ENCODE results near the gene PCP4L1.

- TF ChIP-seq, protein P1, sequence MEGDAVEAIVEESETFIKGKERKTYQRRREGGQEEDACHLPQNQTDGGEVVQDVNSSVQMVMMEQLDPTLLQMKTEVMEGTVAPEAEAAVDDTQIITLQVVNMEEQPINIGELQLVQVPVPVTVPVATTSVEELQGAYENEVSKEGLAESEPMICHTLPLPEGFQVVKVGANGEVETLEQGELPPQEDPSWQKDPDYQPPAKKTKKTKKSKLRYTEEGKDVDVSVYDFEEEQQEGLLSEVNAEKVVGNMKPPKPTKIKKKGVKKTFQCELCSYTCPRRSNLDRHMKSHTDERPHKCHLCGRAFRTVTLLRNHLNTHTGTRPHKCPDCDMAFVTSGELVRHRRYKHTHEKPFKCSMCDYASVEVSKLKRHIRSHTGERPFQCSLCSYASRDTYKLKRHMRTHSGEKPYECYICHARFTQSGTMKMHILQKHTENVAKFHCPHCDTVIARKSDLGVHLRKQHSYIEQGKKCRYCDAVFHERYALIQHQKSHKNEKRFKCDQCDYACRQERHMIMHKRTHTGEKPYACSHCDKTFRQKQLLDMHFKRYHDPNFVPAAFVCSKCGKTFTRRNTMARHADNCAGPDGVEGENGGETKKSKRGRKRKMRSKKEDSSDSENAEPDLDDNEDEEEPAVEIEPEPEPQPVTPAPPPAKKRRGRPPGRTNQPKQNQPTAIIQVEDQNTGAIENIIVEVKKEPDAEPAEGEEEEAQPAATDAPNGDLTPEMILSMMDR (IDR thresholded peaks at IDR 0.05): no peak
- no peak for TF ChIP-seq POLR2A (IDR thresholded peaks at IDR 0.05)
Observed at GRCh38 chr1:161220002-161220401, 38.5 kb upstream of the PCP4L1 start.

Data from tibial nerve (tissue), 3 donors.